GM08714 (cell line): ENCODE measurements around the gene OSBPL8.
"Not testable (repeated sequence)": the region's sequence is repeated elsewhere in the genome, so short reads cannot be mapped to it uniquely, and the experiment has no call there.

Experiments
- H3K4me3 ChIP-seq: fragments of 200-500 bp; sonication (Bioruptor generic); 2 replicates; pipeline ENCODE4 v1.5.1; 2014; ENCODE audit warnings: mild to moderate bottlenecking, low read length, inconsistent platforms
- ZNF274 ChIP-seq: IDR thresholded peaks from 2 replicates; pipeline ENCODE4 v1.6.1; 2012; ENCODE audit warnings: mild to moderate bottlenecking, low read depth, low read length

OSBPL8 gene

DNA sequence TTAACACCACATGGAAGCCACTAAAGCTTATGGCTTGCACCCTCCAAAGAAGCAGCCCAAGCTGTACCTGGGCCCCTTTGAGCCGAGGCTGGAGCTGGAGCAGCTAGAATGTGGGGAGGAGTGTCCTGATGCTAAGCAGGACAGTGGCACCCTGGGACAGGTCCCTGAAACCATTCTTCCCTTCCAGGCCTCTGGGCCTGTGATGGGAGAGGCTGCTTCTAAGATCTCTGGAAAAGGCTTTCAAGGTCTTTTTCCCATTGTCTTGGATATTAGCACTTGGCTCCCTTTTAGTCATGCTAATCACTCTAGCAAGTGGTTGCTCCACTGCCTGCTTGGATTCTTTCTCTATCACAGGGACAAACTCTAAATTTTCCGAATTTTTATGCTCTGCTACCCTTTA, 40.9 kb downstream of the OSBPL8 start:
- no peak overlapping the region for H3K4me3 ChIP-seq
- no peak for TF ChIP-seq ZNF274

DNA sequence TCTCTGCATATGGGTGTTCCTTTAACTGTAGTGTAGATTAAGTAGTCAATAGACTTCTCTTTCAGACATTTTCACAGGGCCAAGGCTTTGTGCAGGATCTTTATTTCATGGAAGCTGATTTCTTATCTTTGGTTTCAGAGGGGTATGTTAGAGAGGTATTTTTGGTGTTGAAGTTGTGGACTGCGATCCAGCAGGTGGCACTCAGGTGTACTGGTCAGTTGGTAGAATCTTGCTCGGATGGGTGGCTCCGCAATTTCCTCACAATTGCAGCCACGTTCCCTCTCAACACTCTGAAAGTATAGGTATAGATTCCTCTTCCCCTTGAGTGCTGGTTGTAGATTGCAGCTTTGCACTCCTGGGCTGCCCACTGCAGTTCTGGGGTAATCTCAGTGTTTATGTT, 44.3 kb downstream of the OSBPL8 start:
- H3K4me3 ChIP-seq = no peak overlapping the region
- TF ChIP-seq ZNF274 = no peak

GRCh38 chr12:76511116-76511716, 48.4 kb downstream of the OSBPL8 start:
- H3K4me3 ChIP-seq = not testable (repeated sequence)

GRCh38 chr12:76508128-76508980, 51.2 kb downstream of the OSBPL8 start:
- H3K4me3 ChIP-seq = no peak overlapping the region
- no peak for TF ChIP-seq ZNF274

- no peak overlapping the region for H3K4me3 ChIP-seq
- no peak for TF ChIP-seq ZNF274
Observed at GRCh38 chr12:76506149-76506548, 53.4 kb downstream of the OSBPL8 start.

- no peak for TF ChIP-seq ZNF274
- no peak overlapping the region for H3K4me3 ChIP-seq
Observed at GRCh38 chr12:76505050-76505449, 54.5 kb downstream of the OSBPL8 start.

DNA sequence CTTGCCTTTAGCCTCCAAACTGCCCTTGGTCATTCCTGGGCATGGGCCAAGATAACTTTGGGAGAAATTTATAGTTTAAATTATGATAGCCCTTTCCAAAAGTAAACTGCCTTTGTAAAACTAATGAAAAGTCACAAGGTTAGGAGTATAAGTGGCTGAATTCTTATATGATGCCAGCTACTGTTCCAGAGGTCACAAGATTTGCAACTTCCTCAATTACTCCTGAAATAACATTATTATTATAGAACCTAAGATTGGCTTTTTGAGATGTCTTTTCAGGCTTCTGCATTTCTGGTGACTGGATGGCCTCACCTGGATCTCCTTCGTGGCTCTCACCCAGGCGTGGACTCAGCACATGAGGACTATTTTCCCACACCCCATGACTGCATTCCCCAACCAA, 55.0 kb downstream of the OSBPL8 start:
- no peak overlapping the region for H3K4me3 ChIP-seq
- no peak for TF ChIP-seq ZNF274

- TF ChIP-seq ZNF274 = no peak
Observed at GRCh38 chr12:76503957-76504356, 55.6 kb downstream of the OSBPL8 start.

GRCh38 chr12:76501390-76501789, 58.2 kb downstream of the OSBPL8 start:
- no peak for TF ChIP-seq ZNF274
- no peak overlapping the region for H3K4me3 ChIP-seq

More at GRCh38 chr12:76503957-76504356, 55.6 kb downstream of the OSBPL8 start:
- no peak overlapping the region for H3K4me3 ChIP-seq

DNA sequence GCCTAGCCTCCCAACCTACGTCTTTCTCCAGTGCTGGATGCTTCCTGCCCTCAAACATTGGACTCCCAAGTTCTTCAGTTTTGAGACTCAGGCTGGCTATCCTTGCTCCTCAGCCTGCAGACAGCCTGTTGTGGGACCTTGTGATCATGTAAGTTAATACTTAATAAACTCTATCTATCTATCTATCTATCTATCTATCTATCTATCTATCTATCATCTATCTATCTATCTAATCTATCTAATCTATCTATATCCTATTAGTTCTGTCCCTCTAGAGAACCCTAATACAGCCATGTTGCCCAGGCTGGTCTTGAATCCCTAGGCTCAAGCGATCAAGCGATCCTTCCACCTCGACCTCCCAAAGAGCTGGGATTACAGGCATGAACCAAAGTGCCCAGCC, 60.4 kb downstream of the OSBPL8 start:
- H3K4me3 ChIP-seq = not testable (repeated sequence)

DNA sequence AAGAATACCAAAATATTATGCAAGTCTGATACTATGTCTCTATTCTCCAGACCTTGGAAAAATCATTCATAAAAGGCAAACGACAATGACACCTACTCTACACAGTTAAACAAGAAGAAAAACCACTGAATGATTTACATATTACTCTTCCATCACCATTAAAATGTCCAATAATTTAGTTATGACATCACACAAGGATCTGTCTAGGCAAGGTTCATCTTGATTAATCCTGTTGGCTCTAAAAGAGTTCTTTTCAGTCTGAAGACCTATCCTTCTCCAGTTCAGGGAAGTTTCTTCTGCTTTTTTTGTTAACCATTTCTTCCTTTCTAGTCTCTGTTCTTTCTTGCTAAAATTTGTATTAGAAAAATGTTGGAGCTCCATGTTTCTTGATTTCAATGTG, 64.0 kb downstream of the OSBPL8 start:
- H3K4me3 ChIP-seq = no peak overlapping the region
- no peak for TF ChIP-seq ZNF274

- no peak overlapping the region for H3K4me3 ChIP-seq
- no peak for TF ChIP-seq ZNF274
Observed at GRCh38 chr12:76491292-76491691, 68.3 kb downstream of the OSBPL8 start.

GRCh38 chr12:76490763-76491162, 68.8 kb downstream of the OSBPL8 start:
- no peak for TF ChIP-seq ZNF274
- H3K4me3 ChIP-seq = no peak overlapping the region

DNA sequence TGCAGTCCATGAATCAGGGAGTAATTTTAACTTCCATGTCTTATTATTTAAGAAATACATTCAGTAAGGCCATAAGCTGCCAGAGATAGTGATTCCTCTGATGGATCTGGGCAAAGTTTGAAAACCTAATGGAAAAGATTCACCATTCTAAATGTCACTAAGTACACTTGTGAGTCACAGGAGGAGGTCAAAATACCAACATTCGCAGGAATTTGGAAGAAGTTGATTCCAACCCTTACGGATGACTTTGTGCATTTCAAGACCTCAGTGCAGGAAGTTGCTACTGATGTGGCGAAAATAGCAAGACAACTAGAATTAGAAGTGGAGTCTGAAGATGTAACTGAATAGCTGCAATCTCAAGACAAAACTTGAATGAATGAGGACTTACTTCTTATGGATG, 69.8 kb downstream of the OSBPL8 start:
- no peak for TF ChIP-seq ZNF274
- no peak overlapping the region for H3K4me3 ChIP-seq

DNA sequence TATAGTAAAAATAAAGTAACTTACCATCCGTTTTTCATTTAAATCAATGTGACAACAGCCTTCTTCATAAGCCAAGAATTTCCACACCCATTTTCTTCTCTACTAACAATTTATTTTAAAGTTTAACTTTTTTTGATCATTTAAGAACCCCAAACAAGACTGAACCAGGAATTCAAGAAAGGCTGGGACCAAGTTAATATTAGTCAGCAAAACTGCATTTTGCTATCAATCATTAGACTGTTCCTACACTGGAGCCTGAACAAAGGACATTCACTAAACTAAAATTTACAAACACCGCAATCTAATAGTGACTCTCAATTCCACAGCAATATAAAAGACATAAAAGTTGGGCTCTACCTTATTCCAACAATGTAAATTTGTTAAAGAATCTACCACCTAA, 73.6 kb downstream of the OSBPL8 start:
- no peak overlapping the region for H3K4me3 ChIP-seq
- no peak for TF ChIP-seq ZNF274
